ENCODE measurements around the gene PMM2.
"Not testable (repeated sequence)": the region's sequence is repeated elsewhere in the genome, so short reads cannot be mapped to it uniquely, and the experiment has no call there.

The PMM2 gene

GRCh38 chr16:8801701-8802100 lies 4.1 kb downstream of the PMM2 start (continued):
- TF ChIP-seq ZNF214 (tag by site-specific recombination; IDR thresholded peaks at IDR 0.05; ENCODE audit: borderline replicate concordance) (no peak), ZNF302 (tag by site-specific recombination; IDR thresholded peaks at IDR 0.05; ENCODE audit: low read depth) (no peak)

GRCh38 chr16:8803733-8804132 lies 6.1 kb downstream of the PMM2 start:
- H3K36me3 ChIP-seq (ENCODE audit: control insufficient read depth in 2 of 2, insufficient read depth in 1 of 2, low read length in 2 of 2), result peaks cover 30 to 82% of the 10 kb centered on the region in 2 experiments

GRCh38 chr16:8804313-8804712 lies 6.7 kb downstream of the PMM2 start:
- TF ChIP-seq ZNF629 (tag by site-specific recombination; IDR thresholded peaks at IDR 0.05) (no peak), ZNF530 (tag by site-specific recombination; IDR thresholded peaks at IDR 0.05; ENCODE audit: low read depth) (no peak), MEIS1 (CRISPR knock-in tag; IDR thresholded peaks at IDR 0.05; ENCODE audit: borderline replicate concordance) (no peak), ZNF214 (tag by site-specific recombination; IDR thresholded peaks at IDR 0.05; ENCODE audit: borderline replicate concordance) (no peak), SP7 (tag by site-specific recombination; IDR thresholded peaks at IDR 0.05) (no peak), PRDM4 (tag by site-specific recombination; IDR thresholded peaks at IDR 0.05) (no peak), ZNF354C (tag by site-specific recombination; IDR thresholded peaks at IDR 0.05; ENCODE audit: borderline replicate concordance, low read depth) (no peak), ZNF175 (tag by site-specific recombination; IDR thresholded peaks at IDR 0.05) (no peak), SETDB1 (IDR thresholded peaks at IDR 0.05; ENCODE audit: insufficient read length, low read length) (no peak), ZNF16 (tag by site-specific recombination; IDR thresholded peaks at IDR 0.05; ENCODE audit: low read depth) (no peak), SP3 (tag by site-specific recombination; IDR thresholded peaks at IDR 0.05) (no peak), ZNF555 (tag by site-specific recombination; conservative IDR thresholded peaks at IDR 0.05) (no peak), ZNF529 (tag by site-specific recombination; IDR thresholded peaks at IDR 0.05; ENCODE audit: insufficient replicate concordance) (no peak)
- H3K27ac ChIP-seq (ENCODE audit: extremely low read depth, low read depth, low read length), result no peak overlapping the region
- no peaks in the 10 kb centered on the region for H3K9me3 ChIP-seq (ENCODE audit: control insufficient read depth, insufficient read depth, low read depth, low read length)
- H3K4me1 ChIP-seq (ENCODE audit: control insufficient read depth, insufficient read depth, low read length), result no peaks in the 10 kb centered on the region
- POLR2A ChIA-PET, result no interaction called here
- H3K36me3 ChIP-seq (ENCODE audit: control insufficient read depth in 2 of 2, insufficient read depth in 1 of 2, low read length in 2 of 2), result peaks cover 30 to 85% of the 10 kb centered on the region in 2 experiments
- H3K4me3 ChIP-seq (ENCODE audit: low read depth, low read length), result no peak overlapping the region
- CTCF ChIA-PET, result no interaction called here

More at GRCh38 chr16:8803733-8804132, 6.1 kb downstream of the PMM2 start:
- H3K9me3 ChIP-seq (ENCODE audit: control insufficient read depth, insufficient read depth, low read depth, low read length); POLR2A ChIA-PET; H3K4me1 ChIP-seq (ENCODE audit: control insufficient read depth, insufficient read depth, low read length); CTCF ChIA-PET; H3K4me3 ChIP-seq (ENCODE audit: low read depth, low read length); H3K27ac ChIP-seq (ENCODE audit: extremely low read depth, low read depth, low read length): not testable (repeated sequence)

- ChIA-PET POLR2A (no interaction called here), CTCF (no interaction called here)
- TF ChIP-seq ELK4 (IDR thresholded peaks at IDR 0.05; ENCODE audit: borderline replicate concordance, low read depth, low read length) (no peak), ZNF791 (tag by site-specific recombination; IDR thresholded peaks at IDR 0.05) (no peak), ZSCAN5A (tag by site-specific recombination; IDR thresholded peaks at IDR 0.05) (no peak), FEZF1 (tag by site-specific recombination; IDR thresholded peaks at IDR 0.05) (no peak)
- Histone ChIP-seq H3K4me1 (ENCODE audit: control insufficient read depth, insufficient read depth, low read length) (no peaks in the 10 kb centered on the region), H3K9me3 (ENCODE audit: control insufficient read depth, insufficient read depth, low read depth, low read length) (no peaks in the 10 kb centered on the region), H3K4me3 (ENCODE audit: low read depth, low read length) (no peak overlapping the region), H3K36me3 (ENCODE audit: control insufficient read depth in 2 of 2, insufficient read depth in 1 of 2, low read length in 2 of 2) (peaks cover 39 to 92% of the 10 kb centered on the region in 2 experiments), H3K27ac (ENCODE audit: extremely low read depth, low read depth, low read length) (no peak overlapping the region)
Observed at GRCh38 chr16:8806272-8806983, 8.8 kb downstream of the PMM2 start.
